Measurements from ENCODE around the gene ALPI. TPM values are rescaled to one million over a fixed set of nuclear protein-coding genes. Genes with fewer than 3 reads are reported as not detected.

Gene ALPI
- total and polyA plus RNA-seq, 10 donors = not detected

- H3K36me3 ChIP-seq = no peaks in the 10 kb centered on the region
- H3K4me1 ChIP-seq = no peaks in the 10 kb centered on the region
- H3K27ac ChIP-seq = no peak overlapping the region
- peak; percentile 70 for DNase-seq
- H3K27me3 ChIP-seq (replicated peaks in 1 of 7) = peaks cover 0 to 79% (median 2%) of the 10 kb centered on the region in 7 donors
- WGBS, 5 donors = 67 to 82% (median 78%) methylated on average over 12 to 19 of the region's 19 CpGs
- no peaks in the 10 kb centered on the region for H3K9me3 ChIP-seq
- no peak overlapping the region for H3K4me3 ChIP-seq
- intact Hi-C loops (cut with DNase I; ENCODE audit: low total_unique reads) = no loop called here
- TF ChIP-seq, protein P1, sequence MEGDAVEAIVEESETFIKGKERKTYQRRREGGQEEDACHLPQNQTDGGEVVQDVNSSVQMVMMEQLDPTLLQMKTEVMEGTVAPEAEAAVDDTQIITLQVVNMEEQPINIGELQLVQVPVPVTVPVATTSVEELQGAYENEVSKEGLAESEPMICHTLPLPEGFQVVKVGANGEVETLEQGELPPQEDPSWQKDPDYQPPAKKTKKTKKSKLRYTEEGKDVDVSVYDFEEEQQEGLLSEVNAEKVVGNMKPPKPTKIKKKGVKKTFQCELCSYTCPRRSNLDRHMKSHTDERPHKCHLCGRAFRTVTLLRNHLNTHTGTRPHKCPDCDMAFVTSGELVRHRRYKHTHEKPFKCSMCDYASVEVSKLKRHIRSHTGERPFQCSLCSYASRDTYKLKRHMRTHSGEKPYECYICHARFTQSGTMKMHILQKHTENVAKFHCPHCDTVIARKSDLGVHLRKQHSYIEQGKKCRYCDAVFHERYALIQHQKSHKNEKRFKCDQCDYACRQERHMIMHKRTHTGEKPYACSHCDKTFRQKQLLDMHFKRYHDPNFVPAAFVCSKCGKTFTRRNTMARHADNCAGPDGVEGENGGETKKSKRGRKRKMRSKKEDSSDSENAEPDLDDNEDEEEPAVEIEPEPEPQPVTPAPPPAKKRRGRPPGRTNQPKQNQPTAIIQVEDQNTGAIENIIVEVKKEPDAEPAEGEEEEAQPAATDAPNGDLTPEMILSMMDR (IDR thresholded peaks at IDR 0.05 in 8 of 11, conservative IDR thresholded peaks at IDR 0.05 in 3 of 11) = no peak
- TF ChIP-seq POLR2AphosphoS5 (IDR thresholded peaks at IDR 0.05) (no peak), POLR2A (IDR thresholded peaks at IDR 0.05) (no peak)
These were observed 22.8 kb downstream of the ALPI start for GRCh38 chr2:232478571-232479340.

DNA sequence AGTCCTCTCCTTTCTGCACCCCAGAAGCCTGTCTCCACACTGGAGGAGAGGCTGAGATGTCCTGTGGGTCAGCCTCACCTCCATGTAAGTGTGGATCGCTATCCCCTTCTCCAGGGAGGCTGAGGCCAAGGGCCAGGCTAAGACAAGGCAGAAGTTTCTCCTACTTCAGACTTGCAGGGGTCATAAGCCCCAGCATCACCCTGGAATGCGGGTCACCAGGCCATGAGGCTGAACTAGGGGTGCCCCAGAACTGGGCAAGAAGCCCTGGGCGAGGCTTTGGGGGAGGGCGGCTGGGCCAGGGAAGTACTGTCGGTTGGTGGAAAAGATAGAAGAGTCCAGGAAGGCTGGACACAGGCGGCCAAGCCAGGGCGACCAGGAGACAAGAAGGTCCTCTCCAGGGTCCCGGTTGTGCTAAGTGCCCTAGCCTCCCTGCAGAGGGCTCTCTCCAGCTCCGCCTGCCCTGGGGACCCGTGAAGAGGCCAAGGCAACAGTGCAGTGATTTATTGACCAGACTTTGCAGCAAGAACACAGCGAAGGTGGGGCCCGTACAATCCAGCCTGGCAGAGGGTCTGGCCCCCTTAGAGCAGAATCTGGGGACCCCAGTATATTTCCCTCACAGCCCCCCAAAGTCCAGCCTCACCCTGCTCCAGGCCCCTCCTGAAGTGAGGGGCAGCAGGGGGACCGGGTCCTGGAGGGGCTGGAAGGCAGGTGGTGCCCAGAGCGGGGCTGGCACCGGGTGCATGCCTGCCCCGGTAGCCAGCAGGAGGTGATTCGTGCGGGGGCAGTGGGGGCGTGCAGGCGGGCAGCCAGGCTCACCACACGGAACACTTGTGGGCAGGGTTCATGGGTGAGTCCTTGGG is 23.6 kb downstream of the ALPI start:
- peaks cover 0 to 79% (median 10%) of the 10 kb centered on the region in 7 donors for H3K27me3 ChIP-seq (replicated peaks in 1 of 7)
- no peaks in the 10 kb centered on the region for H3K4me1 ChIP-seq
- H3K9me3 ChIP-seq = no peaks in the 10 kb centered on the region
- TF ChIP-seq POLR2AphosphoS5 (IDR thresholded peaks at IDR 0.05) (no peak), POLR2A (IDR thresholded peaks at IDR 0.05) (no peak)
- TF ChIP-seq, protein P1 (IDR thresholded peaks at IDR 0.05 in 8 of 11, conservative IDR thresholded peaks at IDR 0.05 in 3 of 11) = no peak
- H3K36me3 ChIP-seq = no peaks in the 10 kb centered on the region
- no peak overlapping the region for H3K27ac ChIP-seq
- peak; percentile 69 for DNase-seq
- intact Hi-C loops (cut with DNase I; ENCODE audit: low total_unique reads) = no loop called here
- WGBS, 5 donors = 74 to 79% (median 76%) methylated on average over 18 to 21 of the region's 21 CpGs
- no peak overlapping the region for H3K4me3 ChIP-seq

GRCh38 chr2:232480201-232481190 is 24.5 kb downstream of the ALPI start:
- Histone ChIP-seq H3K4me1 (peaks cover 0 to 7% (median 3%) of the 10 kb centered on the region in 6 donors), H3K36me3 (no peaks in the 10 kb centered on the region), H3K27me3 (replicated peaks in 1 of 7) (peaks cover 0 to 79% (median 19%) of the 10 kb centered on the region in 7 donors), H3K9me3 (no peaks in the 10 kb centered on the region), H3K4me3 (no peak overlapping the region), H3K27ac (no peak overlapping the region)
- WGBS, 5 donors = 75 to 85% (median 81%) methylated on average over 15 to 26 of the region's 26 CpGs
- intact Hi-C loops (cut with DNase I; ENCODE audit: low total_unique reads) = no loop called here
- peak; percentile 60 for DNase-seq
- TF ChIP-seq, protein P1 (IDR thresholded peaks at IDR 0.05 in 8 of 11, conservative IDR thresholded peaks at IDR 0.05 in 3 of 11) = no peak
- no peak for TF ChIP-seq POLR2AphosphoS5 (IDR thresholded peaks at IDR 0.05)
- no peak for TF ChIP-seq POLR2A (IDR thresholded peaks at IDR 0.05)
